H1 (cell line): Measurements from ENCODE around the gene COMP.

Source experiments
- BRCA1 ChIP-seq: IDR thresholded peaks from 2 replicates; pipeline ENCODE4 v1.6.1; 2012; ENCODE audit warnings: low read depth, low read length, improper control_type of control experiment
- CBX8 ChIP-seq: fragments of 300-800, 300-1000 bp; sonication (generic); IDR thresholded peaks from 2 replicates; pipeline ENCODE4 v1.7.1; 2016; ENCODE audit warnings: low read depth, low read length, borderline replicate concordance
- CHD2 ChIP-seq: IDR thresholded peaks from 2 replicates; pipeline ENCODE4 v1.6.1; 2012; ENCODE audit warnings: low read length, improper control_type of control experiment
- CTCF ChIP-seq, 3 experiments: IDR thresholded peaks; 1 replicate in 2 of 3; 2 replicates in 1 of 3; pipeline versions ENCODE4 v1.5.1 to v1.6.1; 2011; ENCODE audit warnings: low read length in 3 of 3, mild to moderate bottlenecking in 3 of 3, inconsistent platforms in 2 of 3, low read depth in 1 of 3, moderate library complexity in 1 of 3; ENCODE audit not compliant: insufficient read depth in 1 of 3; ENCODE audit errors: control extremely low read depth in 1 of 3
- EGR1 ChIP-seq: IDR thresholded peaks from 2 replicates; pipeline ENCODE4 v1.6.1; 2011; ENCODE audit warnings: low read depth, low read length, borderline replicate concordance
- EZH2 ChIP-seq: fragments of 200-600 bp; sonication (generic); IDR thresholded peaks from 2 replicates; pipeline ENCODE4 v1.7.1; 2012; ENCODE audit warnings: low read depth, mild to moderate bottlenecking, moderate library complexity, low read length, inconsistent platforms; ENCODE audit not compliant: severe bottlenecking
- GTF2F1 ChIP-seq: IDR thresholded peaks from 2 replicates; pipeline ENCODE4 v1.6.1; 2012; ENCODE audit warnings: low read depth, low read length, improper control_type of control experiment, borderline replicate concordance
- POLR2A ChIP-seq, 2 experiments: IDR thresholded peaks; 1 replicate in 1 of 2; 2 replicates in 1 of 2; pipeline ENCODE4 v1.6.1; 2011; ENCODE audit warnings: low read depth in 2 of 2, low read length in 2 of 2, mild to moderate bottlenecking in 2 of 2; ENCODE audit errors: control extremely low read depth in 1 of 2
- POLR2AphosphoS5 ChIP-seq: IDR thresholded peaks from 2 replicates; pipeline ENCODE4 v1.6.1; 2011; ENCODE audit warnings: low read depth, low read length
- SRF ChIP-seq: IDR thresholded peaks from 2 replicates; pipeline ENCODE4 v1.6.1; 2011; ENCODE audit warnings: mild to moderate bottlenecking, low read depth, low read length, moderate library complexity
- TCF12 ChIP-seq: IDR thresholded peaks from 2 replicates; pipeline ENCODE4 v1.6.1; 2011; ENCODE audit warnings: low read depth, mild to moderate bottlenecking, low read length
- USF2 ChIP-seq: IDR thresholded peaks from 2 replicates; pipeline ENCODE4 v1.6.1; 2011; ENCODE audit warnings: low read length, improper control_type of control experiment
- ZNF274 ChIP-seq: IDR thresholded peaks from 2 replicates; pipeline ENCODE4 v1.7.0; 2012; ENCODE audit warnings: low read length, borderline replicate concordance; ENCODE audit errors: extremely low read depth

- TF ChIP-seq ZNF274 (no peak), POLR2AphosphoS5 (no peak), CBX8 (no peak), GTF2F1 (no peak), SRF (no peak), EGR1 (no peak), CTCF (IDR thresholded peaks at IDR 0.05; ENCODE audit: control extremely low read depth in 1 of 3, insufficient read depth in 1 of 3, low read depth in 1 of 3, low read length in 3 of 3) (no peak), POLR2A (IDR thresholded peaks at IDR 0.05; ENCODE audit: control extremely low read depth in 1 of 2, low read depth in 2 of 2, low read length in 2 of 2) (no peak), TCF12 (no peak), BRCA1 (no peak), USF2 (no peak), CHD2 (no peak), EZH2 (no peak)
These were observed 13.5 kb upstream of the COMP start for GRCh38 chr19:18804643-18805042.
